HG03064 (cell line): ENCODE results near the gene FRRS1.
"Not testable (repeated sequence)": the region's sequence is repeated elsewhere in the genome, so short reads cannot be mapped to it uniquely, and the experiment has no call there.

Experiments
- ATAC-seq: cut with Tn5 transposase; IDR thresholded peaks from one replicate; pipeline ENCODE4 v1.9.1; 2021; ENCODE audit warnings: low read depth; ENCODE audit not compliant: unreplicated experiment

FRRS1 gene

DNA sequence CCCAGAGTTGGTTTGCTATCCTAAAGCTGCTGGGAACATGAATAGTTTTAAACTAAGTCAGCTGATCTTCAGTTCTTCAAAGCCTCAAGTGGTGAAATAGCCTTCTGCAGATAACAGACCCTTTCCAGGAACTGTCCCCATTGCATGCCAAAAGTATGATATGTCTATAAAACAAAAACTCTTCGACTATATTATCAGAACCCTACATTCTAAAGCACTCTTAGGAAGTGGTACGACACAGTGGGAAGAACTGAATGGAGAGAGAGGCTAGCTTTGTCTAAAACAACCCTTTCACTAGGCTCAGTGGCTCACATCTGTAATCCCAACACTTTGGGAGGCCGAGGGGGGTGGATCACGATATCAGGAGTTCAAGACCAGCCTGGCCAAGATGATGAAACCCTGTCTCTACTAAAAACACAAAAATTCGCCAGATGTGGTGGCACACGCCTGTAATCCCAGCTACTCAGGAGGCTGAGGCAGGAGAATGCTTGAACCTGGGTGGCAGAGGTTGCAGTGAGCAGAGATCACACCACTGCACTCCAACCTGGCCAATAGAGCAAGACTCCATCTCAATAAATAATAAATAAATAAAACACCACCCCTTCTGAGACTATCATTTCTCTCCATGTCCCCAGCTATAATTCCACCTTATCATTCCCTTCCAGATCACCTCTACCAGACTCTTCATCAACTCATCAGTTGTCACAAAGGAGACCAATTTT lies 2.2 kb upstream of the FRRS1 start:
- ATAC-seq, result no peak

DNA sequence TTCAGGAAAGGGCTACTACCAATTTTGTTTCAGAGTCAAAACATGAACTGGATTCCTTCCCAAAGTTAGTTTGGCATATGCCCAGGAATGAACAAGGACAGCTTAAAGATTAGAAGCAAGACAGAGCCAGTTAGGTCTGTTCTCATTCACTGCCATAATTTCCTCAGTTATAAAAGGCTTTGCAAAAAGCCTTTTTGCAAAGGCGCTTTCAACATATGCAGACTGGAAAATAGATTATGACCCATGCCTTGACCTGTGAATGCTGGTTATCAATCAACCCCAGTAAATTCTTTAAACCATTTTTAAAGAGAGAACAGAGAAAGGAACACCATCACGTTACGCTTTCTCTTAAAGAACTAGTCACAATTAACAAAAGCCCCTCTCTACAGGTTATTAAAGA lies 1.7 kb upstream of the FRRS1 start:
- ATAC-seq, result no peak

DNA sequence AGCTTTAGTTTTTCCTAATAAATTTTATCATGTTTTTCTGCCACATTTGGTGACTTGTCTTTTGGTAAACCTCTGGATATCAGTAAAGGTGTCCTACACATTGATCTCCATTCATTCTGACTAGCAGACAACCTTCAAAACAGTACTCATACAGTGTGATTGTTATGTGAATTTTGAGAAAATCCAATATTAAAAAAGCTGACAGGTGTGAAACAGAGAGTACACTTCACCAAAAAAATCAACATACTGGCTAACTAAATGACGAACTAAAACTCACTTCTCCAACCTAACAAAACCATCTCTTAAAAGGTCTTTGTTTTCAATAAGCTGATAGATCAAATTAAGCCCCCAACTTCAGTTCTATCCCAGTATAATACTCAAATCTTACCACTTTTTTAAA lies 1.5 kb downstream of the FRRS1 start:
- no peak for ATAC-seq

DNA sequence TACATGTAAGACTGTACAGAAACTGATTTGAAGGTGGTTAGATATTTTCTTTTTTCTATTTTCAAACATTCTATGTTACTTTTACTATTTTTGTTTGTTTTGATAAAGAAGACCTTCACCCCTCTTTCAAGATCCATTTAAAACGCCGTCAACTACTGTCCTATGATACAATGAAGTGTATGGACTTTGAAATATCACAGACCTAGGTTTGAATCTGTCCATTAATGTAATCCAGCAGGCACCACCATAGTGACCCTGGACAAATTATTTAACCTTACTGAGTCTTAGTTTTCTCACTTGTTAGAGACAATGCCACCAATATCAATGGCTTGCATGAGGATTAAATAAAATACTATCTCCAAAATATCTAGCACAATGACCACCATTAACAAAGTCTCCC lies 2.0 kb downstream of the FRRS1 start:
- no peak for ATAC-seq

DNA sequence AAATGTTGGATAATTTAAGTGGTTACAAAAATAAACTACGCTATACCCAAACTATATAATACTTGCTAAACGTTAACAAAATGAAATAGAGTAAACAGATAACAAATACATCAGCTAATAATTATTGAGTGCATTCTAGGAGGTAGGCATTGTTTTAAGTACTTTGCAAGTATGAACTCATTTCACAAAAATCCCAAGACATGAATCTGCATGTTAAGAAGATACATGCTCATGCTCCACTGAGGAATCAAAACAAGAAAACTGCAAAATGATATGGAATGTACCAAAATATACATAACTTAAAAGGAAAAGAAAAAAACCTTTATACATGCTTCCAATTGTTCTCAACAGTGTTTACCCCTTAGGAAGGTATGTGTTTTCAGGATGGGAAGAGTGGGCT lies 2.5 kb downstream of the FRRS1 start:
- ATAC-seq, result no peak

DNA sequence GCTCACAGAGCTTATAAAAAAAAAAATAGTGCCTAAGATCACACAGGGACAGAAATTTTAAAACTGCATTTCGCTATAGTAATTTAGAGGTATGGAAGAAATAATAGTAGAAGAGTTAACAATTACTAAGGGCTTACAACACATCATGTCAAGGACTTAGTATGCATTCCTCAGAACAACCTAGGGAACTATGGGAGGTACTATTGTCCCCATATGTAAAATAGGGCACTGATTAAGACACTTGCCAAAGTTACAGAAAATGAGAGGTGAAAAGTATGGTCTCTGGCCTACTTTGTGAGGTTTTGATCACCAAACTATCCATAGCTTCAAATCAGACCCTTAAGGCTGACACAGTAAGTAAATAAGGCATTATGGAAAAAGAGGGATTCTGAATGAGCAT lies 4.7 kb downstream of the FRRS1 start:
- ATAC-seq, result no peak

DNA sequence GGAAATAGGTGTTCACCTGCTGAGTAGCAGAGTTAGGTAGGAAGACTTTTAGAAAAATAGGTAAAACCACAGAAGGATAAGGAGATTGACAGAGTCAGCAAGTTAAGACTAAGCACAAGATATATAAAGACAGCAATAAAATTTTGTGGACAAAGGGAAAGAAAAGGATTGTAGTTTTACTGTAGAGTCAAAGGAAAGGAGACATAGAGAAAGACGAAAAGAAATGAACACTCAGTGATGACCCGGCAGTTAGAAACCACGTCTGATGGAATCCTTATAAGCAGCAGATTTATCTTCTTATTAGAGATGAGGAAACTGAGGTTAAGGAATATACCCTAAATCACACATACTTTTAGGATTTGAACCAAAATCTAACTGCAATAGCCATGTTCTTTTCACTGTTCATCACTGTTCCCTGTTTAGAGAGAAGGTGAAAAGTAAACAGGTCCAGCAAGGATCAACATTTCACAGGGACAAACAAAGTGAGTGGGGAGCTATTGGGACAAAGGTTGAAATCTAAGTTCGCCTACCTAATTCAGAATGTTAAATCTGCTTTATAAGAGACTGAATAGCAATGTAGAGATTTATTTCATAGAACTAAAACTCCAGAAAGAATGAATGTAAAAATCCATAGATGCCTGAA lies 6.8 kb downstream of the FRRS1 start:
- ATAC-seq, result no peak

DNA sequence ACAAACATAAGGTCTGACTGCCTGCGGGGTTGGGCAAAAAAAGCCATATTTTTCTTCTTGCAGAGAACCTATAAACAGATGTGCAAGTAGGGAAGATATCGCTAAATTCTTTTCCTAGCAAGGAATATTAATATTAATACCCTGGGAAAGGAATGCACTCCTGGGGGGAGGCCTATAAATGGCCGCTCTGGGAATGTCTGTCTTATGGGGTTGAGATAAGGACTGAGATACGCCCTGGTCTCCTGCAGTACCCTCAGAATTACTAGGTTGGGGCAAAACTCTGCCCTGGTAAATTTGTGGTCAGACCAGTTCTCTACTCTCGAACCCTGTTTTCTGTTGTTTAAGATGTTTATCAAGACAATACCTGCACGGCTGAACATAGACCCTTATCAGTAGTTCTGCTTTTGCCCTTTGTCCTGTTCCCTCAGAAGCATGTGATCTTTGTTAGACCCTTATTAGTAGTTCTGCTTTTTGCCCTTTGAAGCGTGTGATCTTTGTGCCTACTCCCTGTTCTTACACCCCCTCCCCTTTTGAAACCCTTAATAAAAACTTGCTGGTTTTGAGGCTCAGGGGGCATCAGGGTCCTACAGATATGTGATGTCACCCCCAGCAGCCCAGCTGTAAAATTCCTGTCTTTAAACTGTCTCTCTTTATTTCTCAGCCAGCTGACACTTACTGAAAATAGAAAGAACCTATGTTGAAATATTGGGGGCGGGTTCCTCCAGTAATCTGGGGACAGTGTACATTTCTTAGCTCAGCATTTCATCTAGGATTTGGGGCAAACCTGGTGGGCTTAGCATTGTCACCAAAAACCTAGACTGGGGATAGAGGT lies 7.5 kb downstream of the FRRS1 start:
- not testable (repeated sequence) for ATAC-seq

DNA sequence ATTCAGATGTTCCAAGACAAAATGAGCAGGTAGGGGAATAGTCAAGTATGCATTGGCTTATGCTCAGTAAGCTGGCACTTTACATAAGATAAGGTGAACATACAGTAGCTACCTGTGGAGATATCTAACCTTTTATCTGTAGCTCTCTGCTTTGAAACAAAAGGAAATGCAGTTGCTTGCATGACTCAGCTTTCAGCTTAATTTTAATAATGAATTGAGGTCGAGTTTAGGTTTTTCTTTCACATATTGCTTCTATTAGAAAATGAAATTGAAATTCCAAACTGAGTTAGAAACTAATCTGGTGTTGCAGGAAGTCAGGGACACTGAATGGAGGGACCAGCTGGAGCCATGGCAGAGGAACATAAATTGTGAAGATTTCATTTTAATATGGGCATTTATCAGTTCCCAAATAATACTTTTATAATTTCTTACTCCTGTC lies 8.3 kb downstream of the FRRS1 start:
- ATAC-seq, result peak; percentile 64

DNA sequence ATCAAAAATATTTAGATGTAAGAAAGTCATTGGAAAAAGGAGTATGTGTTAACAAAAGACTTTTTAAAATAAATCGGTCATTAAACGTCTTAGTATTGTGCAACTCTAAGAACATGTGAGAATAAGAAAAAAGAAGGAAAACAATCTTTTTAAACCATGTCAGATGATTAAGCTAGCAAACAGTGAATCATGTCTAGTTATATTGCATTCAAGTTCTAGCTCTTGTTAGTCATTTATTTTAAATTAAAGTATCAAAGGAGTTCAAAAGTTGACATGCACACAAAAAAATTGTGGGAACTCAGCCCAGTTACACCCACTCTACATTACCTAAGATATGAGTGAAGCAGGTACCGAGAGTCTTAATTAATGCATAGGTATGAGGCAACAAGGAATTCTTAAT lies 9.8 kb downstream of the FRRS1 start:
- ATAC-seq, result no peak

DNA sequence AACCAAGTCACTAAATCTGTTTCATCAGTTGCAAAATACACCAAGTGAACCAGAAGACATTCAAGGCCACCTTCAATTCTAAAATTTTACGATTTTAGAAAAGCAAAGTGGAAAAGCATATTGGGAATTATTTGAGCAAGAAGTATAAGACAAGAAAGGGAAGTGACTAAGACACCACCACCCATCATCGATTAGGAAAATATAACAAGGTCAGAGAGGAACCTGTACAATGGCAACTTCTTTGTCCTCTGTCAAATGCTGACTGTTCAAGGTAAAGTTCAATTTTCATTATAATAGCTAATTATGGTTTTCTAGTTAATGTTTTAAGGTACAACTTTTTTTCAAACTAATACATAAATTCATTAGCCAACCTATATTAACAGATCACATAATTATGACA lies 10.8 kb downstream of the FRRS1 start:
- no peak for ATAC-seq

DNA sequence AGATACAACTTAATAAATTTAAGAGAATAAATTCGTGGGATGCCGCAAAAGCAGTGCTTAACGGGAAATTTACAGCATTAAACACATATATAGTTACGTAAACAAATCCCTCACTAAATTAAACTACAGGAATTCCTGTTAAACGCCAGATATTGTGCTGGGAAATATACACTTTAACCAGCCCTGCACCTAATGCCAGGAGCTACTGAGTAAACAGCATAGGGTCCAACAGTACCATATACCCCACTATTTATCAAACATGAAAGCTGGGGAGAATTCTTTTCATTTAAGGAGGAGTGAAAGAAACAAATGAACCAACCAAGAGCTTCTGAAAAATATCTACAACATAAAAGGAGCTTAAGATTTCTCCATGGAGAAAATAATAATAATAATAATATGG lies 11.7 kb downstream of the FRRS1 start:
- ATAC-seq, result no peak

DNA sequence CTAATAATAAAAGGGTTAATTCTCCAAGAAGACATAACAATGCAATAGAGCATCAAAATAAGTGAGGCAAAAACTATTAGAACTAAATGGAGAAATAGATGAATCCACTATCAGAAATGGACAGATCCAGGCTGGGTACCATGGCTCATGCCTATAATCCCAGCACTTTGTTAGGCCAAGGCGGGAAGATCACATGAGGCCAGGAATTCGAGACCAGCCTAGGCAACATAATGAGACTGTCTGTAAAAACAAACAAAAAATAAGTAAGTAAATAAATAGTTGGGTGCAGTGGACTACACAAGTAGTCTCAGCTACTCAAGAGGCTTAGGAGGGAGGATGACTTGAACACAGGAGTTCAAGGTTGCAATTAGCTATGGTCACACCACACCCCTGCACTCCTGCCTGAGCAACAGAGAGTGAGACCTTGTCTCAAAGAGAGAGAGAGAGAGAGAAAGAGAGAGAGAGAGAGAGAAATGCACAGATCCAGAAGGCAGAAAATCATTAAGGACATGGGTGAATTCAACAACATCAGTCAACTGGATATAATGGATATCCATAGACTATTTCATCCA lies 12.3 kb downstream of the FRRS1 start:
- no peak for ATAC-seq

DNA sequence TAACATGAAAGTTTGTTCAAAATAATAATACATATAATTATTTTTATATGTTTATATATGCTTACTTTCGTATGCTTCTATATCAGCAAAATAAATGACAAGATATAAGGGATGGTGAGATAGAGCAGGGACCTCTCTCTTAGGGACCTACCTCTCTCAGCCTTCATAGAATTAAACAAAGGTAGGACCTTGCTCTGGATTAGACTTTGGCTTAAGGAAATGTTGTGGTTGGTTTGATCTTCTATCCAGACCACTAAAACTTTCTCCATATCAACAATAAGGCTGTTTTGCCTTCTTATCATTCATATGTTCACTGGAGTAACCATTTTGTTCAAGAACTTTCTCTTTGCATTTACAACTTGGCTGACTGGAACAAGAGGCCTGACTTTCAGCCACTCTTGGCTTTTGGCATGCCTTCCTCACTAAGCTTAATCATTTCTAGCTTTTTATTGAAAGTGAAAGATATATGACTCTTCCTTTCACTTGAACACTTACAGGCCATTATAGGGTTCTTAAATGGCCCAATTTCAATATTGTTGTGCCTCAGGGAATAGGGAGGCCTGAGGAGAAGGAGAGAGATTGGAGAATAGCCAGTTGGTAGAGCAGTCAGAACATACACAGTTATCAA lies 14.4 kb downstream of the FRRS1 start:
- peak; percentile 64 for ATAC-seq

DNA sequence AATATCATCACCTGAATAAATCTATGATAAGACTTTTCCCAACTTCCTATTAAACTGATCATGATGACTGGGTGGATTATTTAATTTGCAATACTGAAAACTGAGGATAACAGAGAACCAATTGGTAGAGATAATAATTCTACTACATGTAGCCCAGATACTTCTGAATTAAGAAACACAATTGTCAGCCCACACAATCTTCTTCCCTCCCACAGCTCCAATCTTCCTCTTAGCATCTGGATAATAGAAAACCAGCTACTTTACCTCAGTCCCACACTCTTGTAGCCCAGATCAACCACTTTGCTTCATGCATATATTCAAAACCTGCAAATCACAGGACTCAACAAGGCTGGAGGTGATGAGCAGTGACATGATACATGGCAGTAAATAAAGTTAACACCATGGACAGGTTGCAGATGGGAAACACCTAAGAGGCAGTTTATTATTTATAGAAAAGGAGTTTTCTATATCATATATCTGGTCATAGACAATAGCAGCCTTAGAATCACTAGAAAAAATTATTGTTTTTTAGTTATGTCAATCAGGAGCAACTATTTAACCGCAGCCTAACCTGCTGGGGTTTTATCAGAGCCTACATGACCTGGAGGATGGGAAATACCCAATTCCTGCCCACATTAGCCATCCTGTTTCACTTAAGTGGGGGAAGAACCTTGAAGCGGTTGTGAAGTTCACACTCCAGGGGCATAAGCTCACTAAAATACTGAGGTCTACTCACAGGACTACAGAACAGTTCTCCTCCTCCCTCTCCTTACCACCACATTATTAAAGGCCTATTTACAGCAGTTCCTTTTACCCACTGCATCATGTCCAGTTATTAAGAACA lies 16.7 kb downstream of the FRRS1 start:
- ATAC-seq, result peak; percentile 85

DNA sequence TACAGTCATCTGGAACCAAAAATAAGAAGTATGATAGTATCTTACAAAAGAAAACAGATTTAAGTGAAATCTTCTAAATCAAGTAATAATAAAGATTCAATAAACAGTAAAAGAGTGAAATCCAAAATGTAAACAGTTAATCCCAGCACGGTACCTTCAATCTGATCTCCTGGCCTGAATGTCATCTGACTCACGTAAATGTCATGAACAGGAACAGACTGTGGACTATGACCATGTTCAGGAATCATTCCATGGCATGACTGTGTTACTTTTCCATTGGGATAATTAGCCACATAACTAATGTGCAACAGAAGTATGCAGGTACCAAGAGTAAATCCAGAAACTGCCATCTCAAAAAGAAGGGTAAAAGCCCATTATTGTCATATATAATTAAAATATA lies 18.0 kb downstream of the FRRS1 start:
- ATAC-seq, result no peak

DNA sequence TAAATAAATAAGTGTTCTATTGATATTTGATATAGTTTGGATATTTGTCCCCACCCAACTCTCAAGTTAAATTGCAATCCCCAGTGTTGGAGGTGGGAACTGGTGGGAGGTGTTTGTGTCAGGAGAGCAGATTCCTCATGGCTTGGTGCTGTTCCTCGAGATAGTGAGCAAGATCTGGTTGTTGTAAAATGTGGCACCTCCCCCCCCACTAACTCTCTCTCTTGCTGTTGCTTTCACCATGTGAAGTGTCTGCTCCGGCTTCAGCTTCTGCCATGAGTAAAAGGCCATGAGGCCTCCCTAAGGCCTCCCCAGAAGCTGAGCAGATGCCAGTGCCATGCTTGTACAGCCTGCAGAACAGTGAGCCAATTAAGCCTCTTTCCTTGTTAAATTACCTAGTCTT lies 20.8 kb downstream of the FRRS1 start:
- ATAC-seq, result no peak

DNA sequence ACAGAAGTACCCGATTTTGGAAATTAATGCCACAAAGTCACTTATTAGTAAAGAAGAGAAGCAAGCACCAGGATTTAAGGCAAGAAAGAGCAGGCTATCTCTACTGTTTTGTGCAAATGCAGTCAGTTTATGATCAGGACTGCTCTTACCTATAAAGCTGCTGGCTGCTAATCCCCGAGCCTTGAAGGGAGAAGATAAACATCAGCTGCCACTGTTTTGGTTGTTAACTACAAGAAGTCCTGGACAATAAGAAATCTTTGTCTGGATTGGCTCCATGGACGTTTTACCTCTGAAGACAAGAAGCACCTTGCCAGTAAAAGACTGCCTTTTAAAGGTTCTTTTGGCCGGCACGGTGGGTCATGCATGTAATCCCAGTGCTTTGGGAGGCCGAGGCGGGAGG lies 21.4 kb downstream of the FRRS1 start:
- ATAC-seq, result no peak

DNA sequence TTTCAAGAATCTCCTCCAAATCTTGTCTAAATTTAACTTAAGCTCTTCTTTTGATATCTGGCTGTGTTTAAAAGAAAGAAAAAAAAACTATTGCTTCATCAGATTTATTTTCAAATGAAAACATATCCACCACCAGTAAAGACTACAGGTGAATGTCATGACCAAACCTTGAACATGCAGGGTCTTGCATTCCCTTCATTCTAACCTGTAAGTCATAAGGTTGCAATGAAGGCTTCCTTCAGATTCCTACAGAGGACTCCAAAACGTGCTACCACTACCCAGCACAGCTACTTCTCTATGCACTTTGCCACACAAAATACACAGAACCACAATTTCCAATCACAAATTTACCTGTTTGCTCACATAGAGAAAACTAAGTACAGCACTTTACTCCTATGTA lies 26.3 kb downstream of the FRRS1 start:
- no peak for ATAC-seq
